NT2/D1 (cell line): Measurements from ENCODE around the gene TM9SF1.
A peak's percentile ranks its signal among the peaks of the same experiment; 100 is the strongest.

Experiments
- DNase-seq: peaks from one replicate; pipeline ENCODE4 v3.0.0-alpha.2; 2011; ENCODE audit warnings: low read depth, low spot score
- H3K27me3 ChIP-seq: 2 replicates; pipeline ENCODE4 v1.6.0; 2011; ENCODE audit warnings: mild to moderate bottlenecking; ENCODE audit not compliant: insufficient read length, insufficient read depth
- H3K36me3 ChIP-seq: 2 replicates; pipeline ENCODE4 v1.6.1; 2011; ENCODE audit warnings: mild to moderate bottlenecking, low read length, mixed read lengths; ENCODE audit not compliant: insufficient read depth, insufficient read length
- H3K4me1 ChIP-seq: 2 replicates; pipeline ENCODE4 v1.5.1; 2011; ENCODE audit not compliant: insufficient read depth, insufficient read length
- H3K4me3 ChIP-seq: 2 replicates; pipeline ENCODE4 v1.5.1; 2011; ENCODE audit warnings: low read depth; ENCODE audit not compliant: insufficient read length
- H3K9ac ChIP-seq: 2 replicates; pipeline ENCODE4 v1.6.0; 2011; ENCODE audit warnings: low read depth; ENCODE audit not compliant: insufficient read length
- H3K9me3 ChIP-seq: 2 replicates; pipeline ENCODE4 v1.5.1; 2011; ENCODE audit warnings: mild to moderate bottlenecking, low read length; ENCODE audit not compliant: insufficient read depth
- SUZ12 ChIP-seq: IDR thresholded peaks from 2 replicates; pipeline ENCODE4 v1.6.1; 2011; ENCODE audit not compliant: insufficient read length, insufficient read depth; ENCODE audit errors: extremely low read depth
- YY1 ChIP-seq: IDR thresholded peaks from 2 replicates; pipeline ENCODE4 v1.6.1; 2011; ENCODE audit not compliant: insufficient read length, insufficient read depth
- ZNF274 ChIP-seq: IDR thresholded peaks from 2 replicates; pipeline ENCODE4 v1.6.1; 2011; ENCODE audit warnings: mild to moderate bottlenecking, low read depth, low read length

Gene TM9SF1

DNA sequence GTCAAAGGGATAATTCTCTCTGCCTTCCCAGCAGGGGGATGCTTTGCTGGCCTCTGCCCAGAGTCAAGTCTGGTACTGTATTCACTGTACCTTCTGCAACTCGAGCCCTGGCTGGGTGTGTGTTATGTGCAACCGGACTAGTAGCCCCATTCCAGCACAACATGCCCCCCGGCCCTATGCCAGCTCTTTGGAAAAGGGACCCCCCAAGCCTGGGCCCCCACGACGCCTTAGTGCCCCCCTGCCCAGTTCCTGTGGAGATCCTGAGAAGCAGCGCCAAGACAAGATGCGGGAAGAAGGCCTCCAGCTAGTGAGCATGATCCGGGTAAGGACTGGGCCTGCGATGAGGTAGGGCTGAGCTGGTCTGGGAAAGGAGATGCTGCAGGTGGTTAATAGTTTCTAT lies 44.7 kb downstream of the TM9SF1 start:
- no peak for DNase-seq
- Histone ChIP-seq H3K4me1 (no peaks in the 10 kb centered on the region), H3K36me3 (peaks cover 51% of the 10 kb centered on the region), H3K9me3 (no peaks in the 10 kb centered on the region), H3K9ac (no peak overlapping the region), H3K27me3 (no peaks in the 10 kb centered on the region), H3K4me3 (no peak overlapping the region)
- TF ChIP-seq ZNF274 = no peak
- TF ChIP-seq SUZ12 = no peak
- TF ChIP-seq YY1 = no peak

DNA sequence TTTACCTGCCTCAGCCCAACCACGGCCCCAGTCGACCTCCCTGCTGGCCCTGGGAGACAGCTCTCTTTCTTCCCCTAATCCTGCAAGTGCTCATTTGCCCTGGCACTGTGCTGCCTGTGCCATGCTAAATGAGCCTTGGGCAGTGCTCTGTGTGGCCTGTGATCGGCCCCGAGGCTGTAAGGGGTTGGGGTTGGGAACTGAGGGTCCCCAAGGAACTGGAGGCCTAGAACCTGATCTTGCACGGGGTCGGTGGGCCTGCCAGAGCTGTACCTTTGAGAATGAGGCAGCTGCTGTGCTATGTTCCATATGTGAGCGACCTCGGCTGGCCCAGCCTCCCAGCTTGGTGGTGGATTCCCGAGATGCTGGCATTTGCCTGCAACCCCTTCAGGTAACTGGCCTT lies 45.2 kb downstream of the TM9SF1 start:
- Histone ChIP-seq H3K36me3 (peaks cover 50% of the 10 kb centered on the region), H3K4me3 (no peak overlapping the region), H3K27me3 (no peaks in the 10 kb centered on the region), H3K9ac (no peak overlapping the region), H3K9me3 (no peaks in the 10 kb centered on the region), H3K4me1 (no peaks in the 10 kb centered on the region)
- TF ChIP-seq ZNF274 (no peak), SUZ12 (no peak), YY1 (no peak)
- no peak for DNase-seq

DNA sequence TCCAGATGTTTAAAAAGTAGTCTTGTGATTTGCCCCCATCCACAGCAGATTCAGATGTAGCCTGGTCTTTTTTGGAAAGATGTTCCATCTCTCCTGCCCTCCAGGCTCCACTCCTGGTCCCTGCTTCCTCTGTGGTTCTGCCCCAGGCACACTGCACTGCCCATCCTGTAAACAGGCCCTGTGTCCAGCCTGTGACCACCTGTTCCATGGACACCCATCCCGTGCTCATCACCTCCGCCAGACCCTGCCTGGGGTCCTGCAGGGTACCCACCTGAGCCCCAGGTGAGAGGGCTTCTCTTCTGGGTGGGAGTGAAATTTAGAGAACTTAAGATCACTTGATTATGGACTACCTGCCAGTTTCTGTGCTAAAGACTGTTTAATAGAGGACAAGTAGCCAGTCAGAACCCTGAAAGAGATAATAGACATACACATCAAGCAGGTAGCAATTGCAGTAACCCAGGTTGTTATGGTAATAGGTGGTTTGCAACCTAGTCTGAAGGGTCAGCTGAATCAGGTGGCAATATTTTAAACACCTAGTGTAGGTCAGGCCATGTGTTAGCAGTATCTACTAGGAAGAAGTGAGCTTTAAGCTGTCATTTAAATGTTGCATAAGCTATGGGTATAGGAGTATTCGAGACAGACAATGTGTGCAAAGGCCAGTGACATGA lies 45.8 kb downstream of the TM9SF1 start:
- H3K9ac ChIP-seq = no peak overlapping the region

DNA sequence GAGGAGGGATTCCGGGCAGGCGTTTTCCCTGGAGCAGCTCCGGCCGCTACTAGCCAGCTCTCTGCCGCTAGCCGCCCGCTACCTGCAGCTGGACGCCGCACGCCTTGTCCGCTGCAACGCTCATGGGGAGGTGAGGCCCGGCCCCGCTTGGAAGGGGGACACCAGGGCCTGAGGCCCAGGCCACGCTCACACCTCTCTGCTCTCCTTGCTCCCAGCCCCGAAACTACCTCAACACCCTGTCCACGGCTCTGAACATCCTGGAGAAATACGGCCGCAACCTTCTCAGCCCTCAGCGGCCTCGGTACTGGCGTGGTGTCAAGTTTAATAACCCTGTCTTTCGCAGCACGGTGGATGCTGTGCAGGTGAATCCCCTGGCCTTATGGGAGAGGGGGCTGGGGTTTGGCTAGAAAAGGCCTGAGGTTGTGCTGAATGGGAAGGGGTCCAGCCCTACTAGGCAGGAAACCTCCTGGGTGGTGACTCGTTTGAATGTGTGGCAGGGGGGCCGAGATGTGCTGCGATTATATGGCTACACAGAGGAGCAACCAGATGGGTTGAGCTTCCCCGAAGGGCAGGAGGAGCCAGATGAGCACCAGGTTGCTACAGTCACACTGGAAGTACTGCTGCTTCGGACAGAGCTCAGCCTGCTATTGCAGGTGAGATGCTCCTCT lies 47.3 kb downstream of the TM9SF1 start:
- peaks cover 59% of the 10 kb centered on the region for H3K36me3 ChIP-seq
- no peak for DNase-seq

More for the DNA sequence above, 45.8 kb downstream of the TM9SF1 start:
- Histone ChIP-seq H3K9me3 (no peaks in the 10 kb centered on the region), H3K4me1 (no peaks in the 10 kb centered on the region), H3K4me3 (no peak overlapping the region), H3K36me3 (peaks cover 48% of the 10 kb centered on the region), H3K27me3 (no peaks in the 10 kb centered on the region)
- DNase-seq = no peak
- TF ChIP-seq YY1 = no peak
- TF ChIP-seq ZNF274 = no peak
- TF ChIP-seq SUZ12 = no peak

DNA sequence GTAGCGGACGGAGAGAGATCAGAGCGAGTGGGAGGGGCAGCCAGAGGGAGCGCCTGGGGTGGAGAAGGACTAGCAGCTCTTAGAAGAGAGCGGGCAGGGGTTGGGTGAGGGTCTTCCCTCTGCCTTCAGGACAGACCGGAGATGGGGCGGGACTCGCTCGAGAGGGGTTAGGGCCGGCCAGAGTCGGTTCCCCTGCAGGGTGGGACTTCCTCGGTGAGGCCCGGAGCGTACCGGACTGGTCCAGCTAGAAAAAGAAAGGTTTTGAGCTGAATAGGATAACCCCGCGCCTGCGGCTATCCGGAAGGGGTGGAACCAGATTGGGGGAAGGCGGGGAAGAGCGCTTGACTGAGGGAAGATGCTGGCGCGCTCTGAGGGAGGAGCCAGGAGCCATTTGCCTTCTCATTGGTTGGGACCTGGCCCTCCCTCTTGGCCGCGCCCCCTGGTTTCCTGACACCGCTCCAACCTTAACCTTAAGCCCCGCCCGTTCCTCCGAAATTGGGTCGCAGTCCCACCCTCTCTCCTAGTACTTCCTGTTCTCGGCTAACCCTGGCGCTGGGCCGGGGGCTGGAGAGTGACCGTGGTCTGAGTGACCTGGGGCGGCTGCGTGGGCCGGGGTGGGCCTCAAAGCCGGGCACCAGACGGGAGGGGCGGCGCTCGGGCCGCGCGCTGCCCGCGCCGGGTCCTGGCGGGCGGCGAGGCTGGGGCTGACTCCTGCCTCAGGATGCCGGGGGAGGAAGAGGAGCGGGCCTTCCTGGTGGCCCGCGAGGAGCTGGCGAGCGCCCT lies 48.1 kb downstream of the TM9SF1 start, which contains the start of gene RNF31:
RNF31 (plus strand) TSS at position 521 of the 783 bp plus-strand sequence; CDS start at position 722, 201 bp downstream.
- Histone ChIP-seq H3K4me3 (peak within 1 kb of the TSS; percentile 90), H3K36me3 (peaks cover 55% of the 10 kb centered on the region), H3K4me1 (no peaks in the 10 kb centered on the region), H3K9me3 (no peaks in the 10 kb centered on the region), H3K9ac (peak within 1 kb of the TSS; percentile 94), H3K27me3 (no peaks in the 10 kb centered on the region)
- DNase-seq = peak; percentile 94
- no peak for TF ChIP-seq SUZ12
- no peak for TF ChIP-seq YY1
- TF ChIP-seq ZNF274 = no peak

More for the DNA sequence above, 47.3 kb downstream of the TM9SF1 start:
- Histone ChIP-seq H3K4me3 (peak overlapping the region; percentile 90), H3K4me1 (no peaks in the 10 kb centered on the region), H3K9ac (peak overlapping the region; percentile 94), H3K27me3 (no peaks in the 10 kb centered on the region), H3K9me3 (no peaks in the 10 kb centered on the region)
- TF ChIP-seq SUZ12 = no peak
- no peak for TF ChIP-seq ZNF274
- no peak for TF ChIP-seq YY1

DNA sequence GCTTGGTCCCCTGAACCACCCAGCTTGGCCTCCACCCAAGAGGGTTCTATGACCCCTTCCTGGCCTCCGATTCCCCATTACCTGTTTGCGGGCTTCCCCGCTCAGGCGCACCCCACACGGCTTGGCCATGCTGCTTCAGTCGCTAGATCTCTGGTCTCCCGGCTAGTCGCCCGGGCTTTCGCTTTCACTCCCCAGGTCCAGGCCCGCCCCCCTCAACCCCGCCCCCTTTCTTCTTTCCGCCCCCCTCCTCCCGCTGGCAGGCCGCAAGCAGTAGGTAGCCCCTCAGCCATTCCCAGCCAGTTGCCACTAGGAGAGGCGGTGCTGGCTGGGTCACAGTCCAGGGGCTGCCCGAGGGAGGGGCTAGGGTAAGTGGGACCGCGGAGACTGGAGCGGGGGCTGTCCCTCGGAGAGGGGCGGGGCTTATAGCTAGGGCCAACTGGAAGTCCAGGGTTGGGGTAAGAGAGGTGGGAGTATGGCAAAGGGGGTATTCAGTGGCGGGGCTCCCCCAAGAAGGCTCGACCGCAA lies 48.7 kb downstream of the TM9SF1 start, which contains the start of gene PSME2:
PSME2 (minus strand) TSS at position 158 of the 525 bp plus-strand sequence; CDS start at position 129, 29 bp downstream.
- peak; percentile 91 for DNase-seq
- Histone ChIP-seq H3K4me3 (peak within 1 kb of the TSS; percentile 90), H3K4me1 (no peaks in the 10 kb centered on the region), H3K9me3 (no peaks in the 10 kb centered on the region), H3K36me3 (peaks cover 49% of the 10 kb centered on the region), H3K27me3 (no peaks in the 10 kb centered on the region), H3K9ac (peak within 1 kb of the TSS; percentile 94)
- TF ChIP-seq SUZ12 (no peak), YY1 (no peak), ZNF274 (no peak)
